OCI-LY7 (cell line): ENCODE results near the gene PABPN1L. TPM values are rescaled to one million over a fixed set of nuclear protein-coding genes. Genes with fewer than 3 reads are reported as not detected.

Source experiments
- BruUV-seq: library from RNA; stranded (reverse); fragments of 400-500 nt; replicated peaks from 2 replicates; lab custom pipeline; 2021; lab: Mats Ljungman, UMichigan
- CTCF ChIA-PET: fragments of 300-600 bp; sonication (Branson Sonifier 250); formaldehyde crosslinking; loops from one replicate; lab custom pipeline; 2022; ENCODE audit warnings: antibody characterized with exemption; ENCODE audit not compliant: unreplicated experiment; lab: Charles Lee
- POLR2A ChIA-PET: fragments of 300-600 bp; sonication (Branson Sonifier 250); formaldehyde crosslinking; loops from one replicate; lab custom pipeline; 2022; ENCODE audit warnings: antibody characterized with exemption; lab: Charles Lee
- DNase-seq: peaks from one replicate; pipeline ENCODE4 v3.0.0-alpha.2; 2015; ENCODE audit warnings: low spot score
- H2AFZ ChIP-seq: fragments of 200-600 bp; sonication (generic), shearing (Covaris generic); 2 replicates; pipeline ENCODE4 v1.6.1; 2014; ENCODE audit warnings: mild to moderate bottlenecking, antibody characterized with exemption, low read length, moderate library complexity
- H3K27ac ChIP-seq: fragments of 200-600 bp; sonication (generic); 2 replicates; pipeline ENCODE4 v1.5.1; 2014; ENCODE audit warnings: mixed run types, low read depth, mild to moderate bottlenecking, moderate library complexity, low read length, inconsistent platforms; ENCODE audit not compliant: poor library complexity, severe bottlenecking
- H3K36me3 ChIP-seq: fragments of 200-600 bp; sonication (generic); 2 replicates; pipeline ENCODE4 v1.6.1; 2014; ENCODE audit warnings: mild to moderate bottlenecking, antibody characterized with exemption, low read length, moderate library complexity, mixed read lengths; ENCODE audit not compliant: insufficient read depth
- H3K4me1 ChIP-seq: fragments of 200-600 bp; sonication (generic); 2 replicates; pipeline ENCODE4 v1.5.1; 2014; ENCODE audit warnings: mild to moderate bottlenecking, low read length; ENCODE audit not compliant: insufficient read depth, poor library complexity, severe bottlenecking
- H3K4me2 ChIP-seq: fragments of 200-600 bp; sonication (generic); 2 replicates; pipeline ENCODE4 v1.6.1; 2014; ENCODE audit warnings: mild to moderate bottlenecking, low read length
- H3K4me3 ChIP-seq: fragments of 200-600 bp; sonication (generic); 2 replicates; pipeline ENCODE4 v1.5.1; 2014; ENCODE audit warnings: mild to moderate bottlenecking, low read depth, low read length; ENCODE audit not compliant: poor library complexity, severe bottlenecking
- H3K79me2 ChIP-seq: fragments of 200-600 bp; sonication (generic); 2 replicates; pipeline ENCODE4 v1.6.1; 2016; ENCODE audit warnings: low read depth, mild to moderate bottlenecking, low read length, moderate library complexity, mixed read lengths; ENCODE audit not compliant: insufficient read depth
- H3K9me2 ChIP-seq: fragments of 200-600 bp; sonication (generic); 2 replicates; pipeline ENCODE4 v1.6.1; 2016; ENCODE audit warnings: mild to moderate bottlenecking, low read length, mixed read lengths; ENCODE audit not compliant: insufficient read depth
- H3K9me3 ChIP-seq: fragments of 200-600 bp; sonication (generic); 2 replicates; pipeline ENCODE4 v1.6.1; 2014; ENCODE audit warnings: mild to moderate bottlenecking, mixed run types, low read length, mixed read lengths
- H4K20me1 ChIP-seq: fragments of 200-600 bp; sonication (generic); 2 replicates; pipeline ENCODE4 v1.6.1; 2014; ENCODE audit warnings: mild to moderate bottlenecking, antibody characterized with exemption, low read length, moderate library complexity, mixed read lengths; ENCODE audit not compliant: insufficient read depth
- EZH2phosphoT487 ChIP-seq: fragments of 200-600 bp; sonication (generic); IDR thresholded peaks from 2 replicates; pipeline ENCODE4 v1.6.1; 2018; ENCODE audit warnings: low read depth, borderline replicate concordance, mild to moderate bottlenecking, mixed run types, antibody characterized with exemption, low read length, moderate library complexity, mixed read lengths
- intact Hi-C: fragments of 100-400 bp; cut with micrococcal nuclease; formaldehyde crosslinking; loops from one replicate; pipeline ENCODE4 v1.10.0; 2022; ENCODE audit not compliant: unreplicated experiment
- total RNA-seq, 2 experiments: library from RNA; depleted of rRNA in 1 of 2; stranded (reverse); fragments of >200 nt in 1 of 2; shearing (Covaris generic) in 1 of 2; gene quantifications; 2 replicates each; pipeline ENCODE4 v1.2.3, GENCODE V29; 2014 to 2022
- TF ChIP-seq, protein P1 (sequence below): fragments of 200-600 bp; sonication (generic); conservative IDR thresholded peaks from 2 replicates; pipeline ENCODE4 v1.5.1; 2014; ENCODE audit warnings: mild to moderate bottlenecking, antibody characterized with exemption, low read length, moderate library complexity, mixed read lengths

PABPN1L gene
- total RNA-seq, 2 experiments from 2014 or later: 0.38 TPM; not detected in 1

DNA sequence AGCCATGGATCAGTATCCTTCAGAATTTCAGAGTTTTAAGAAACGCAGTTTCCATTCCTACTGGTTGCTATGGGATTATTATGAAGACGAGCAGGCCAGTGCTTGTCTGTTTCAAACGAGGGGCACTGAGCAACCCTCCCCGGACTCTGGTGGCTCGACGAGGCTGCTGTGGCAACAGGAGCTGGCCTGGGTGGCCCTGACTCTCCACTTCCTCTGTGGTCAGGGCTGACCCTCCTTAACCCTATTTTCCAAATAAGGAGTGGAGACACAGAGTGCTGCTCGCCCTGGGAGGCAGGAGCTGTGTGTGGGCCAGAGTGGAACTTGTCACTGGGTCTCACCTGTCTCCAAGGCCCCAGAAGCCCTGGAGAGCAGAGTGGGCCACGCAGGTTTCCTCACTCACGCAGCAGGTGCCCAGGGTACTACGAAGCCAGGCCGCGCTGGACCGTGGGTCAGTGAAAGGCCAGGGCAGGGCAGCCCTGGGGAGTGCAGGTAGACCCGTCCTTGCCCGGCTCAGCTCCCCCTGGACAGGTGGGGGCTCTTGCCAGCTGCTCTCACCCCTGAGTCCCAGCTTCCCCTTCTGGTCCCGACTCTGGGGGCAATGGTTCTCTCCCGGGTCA is 13.0 kb downstream of the PABPN1L start:
- intact Hi-C loops: no loop called here
- no peaks in the 10 kb centered on the region for H3K36me3 ChIP-seq
- no peaks in the 10 kb centered on the region; the same call in 1 of the 2 replicates for H3K79me2 ChIP-seq
- no peak for DNase-seq
- ChIA-PET POLR2A (interaction anchor here (0.7 to 1.1 kb wide), 2 partner anchors 301 to 1626 kb away, joined by 3 to 15 read pairs; no protein-coding TSS in a partner anchor), CTCF (interaction anchor here (0.6 kb wide), 1 partner anchor 60 kb away, joined by 5 read pairs; no protein-coding TSS in a partner anchor)
- BruUV-seq: no TSS peak
- no peak overlapping the region for H2AFZ ChIP-seq
- no peaks in the 10 kb centered on the region for H3K9me3 ChIP-seq
- no peak for TF ChIP-seq EZH2phosphoT487
- TF ChIP-seq, protein P1, sequence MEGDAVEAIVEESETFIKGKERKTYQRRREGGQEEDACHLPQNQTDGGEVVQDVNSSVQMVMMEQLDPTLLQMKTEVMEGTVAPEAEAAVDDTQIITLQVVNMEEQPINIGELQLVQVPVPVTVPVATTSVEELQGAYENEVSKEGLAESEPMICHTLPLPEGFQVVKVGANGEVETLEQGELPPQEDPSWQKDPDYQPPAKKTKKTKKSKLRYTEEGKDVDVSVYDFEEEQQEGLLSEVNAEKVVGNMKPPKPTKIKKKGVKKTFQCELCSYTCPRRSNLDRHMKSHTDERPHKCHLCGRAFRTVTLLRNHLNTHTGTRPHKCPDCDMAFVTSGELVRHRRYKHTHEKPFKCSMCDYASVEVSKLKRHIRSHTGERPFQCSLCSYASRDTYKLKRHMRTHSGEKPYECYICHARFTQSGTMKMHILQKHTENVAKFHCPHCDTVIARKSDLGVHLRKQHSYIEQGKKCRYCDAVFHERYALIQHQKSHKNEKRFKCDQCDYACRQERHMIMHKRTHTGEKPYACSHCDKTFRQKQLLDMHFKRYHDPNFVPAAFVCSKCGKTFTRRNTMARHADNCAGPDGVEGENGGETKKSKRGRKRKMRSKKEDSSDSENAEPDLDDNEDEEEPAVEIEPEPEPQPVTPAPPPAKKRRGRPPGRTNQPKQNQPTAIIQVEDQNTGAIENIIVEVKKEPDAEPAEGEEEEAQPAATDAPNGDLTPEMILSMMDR: no peak
- H3K4me2 ChIP-seq: no peak overlapping the region
- H3K4me3 ChIP-seq: no peak overlapping the region
- H3K4me1 ChIP-seq: peaks cover 25% of the 10 kb centered on the region
- no peak overlapping the region for H3K27ac ChIP-seq
- H3K9me2 ChIP-seq: no peaks in the 10 kb centered on the region
- 0 out of 2 replicates have a peak, but pooled peaks cover 4% of the 10 kb centered on the region for H4K20me1 ChIP-seq

DNA sequence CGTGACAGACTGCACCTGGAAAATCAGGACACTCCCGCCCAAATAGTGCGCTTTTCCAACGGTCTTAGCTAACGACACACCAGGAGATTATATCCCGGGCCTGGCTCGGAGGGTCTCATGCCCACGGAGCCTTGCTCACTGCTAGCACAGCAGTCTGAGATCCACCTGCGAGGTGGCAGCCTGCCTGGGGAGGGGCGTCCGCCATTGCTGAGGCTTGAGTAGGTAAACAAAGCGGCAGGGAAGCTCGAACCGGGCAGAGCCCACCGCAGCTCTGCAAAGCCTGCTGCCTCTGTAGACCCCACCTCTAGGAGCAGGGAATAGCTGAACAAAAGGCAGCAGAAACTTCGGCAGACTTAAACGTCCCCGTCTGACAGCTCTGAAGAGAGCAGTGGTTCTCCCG is 14.8 kb downstream of the PABPN1L start:
- intact Hi-C loops: no loop called here
- no peaks in the 10 kb centered on the region for H3K36me3 ChIP-seq
- no peak overlapping the region for H3K27ac ChIP-seq
- BruUV-seq: no TSS peak
- TF ChIP-seq EZH2phosphoT487: no peak
- TF ChIP-seq, protein P1: no peak
- H3K4me1 ChIP-seq: peaks cover 19% of the 10 kb centered on the region
- no peak for DNase-seq
- 0 out of 2 replicates have a peak, but pooled peaks cover 4% of the 10 kb centered on the region for H4K20me1 ChIP-seq
- ChIA-PET POLR2A (no interaction called here), CTCF (no interaction called here)
- H3K9me3 ChIP-seq: no peaks in the 10 kb centered on the region
- H3K79me2 ChIP-seq: no peaks in the 10 kb centered on the region
- H3K4me3 ChIP-seq: no peak overlapping the region
- no peaks in the 10 kb centered on the region for H3K9me2 ChIP-seq
- no peak overlapping the region for H3K4me2 ChIP-seq
- no peak overlapping the region for H2AFZ ChIP-seq
